Esophagus squamous epithelium (tissue), 4 donors: ENCODE measurements around the gene DCC.

Source experiments
- POLR2A ChIP-seq, 4 donors: fragments of 450-650 bp; IDR thresholded peaks; one replicate each; pipeline ENCODE4 v1.6.1; 2017; ENCODE audit warnings: antibody characterized with exemption in 4 of 4, mild to moderate bottlenecking in 4 of 4, moderate library complexity in 3 of 4
- TF ChIP-seq, protein P1 (sequence below), 6 experiments: fragments of 450-650 bp in 4 of 6; fragments of 200-600 bp in 2 of 6; sonication (generic) in 2 of 6; IDR thresholded peaks; one replicate each; pipeline ENCODE4 v1.5.1; 2016 to 2019; ENCODE audit warnings: antibody characterized with exemption in 6 of 6, mild to moderate bottlenecking in 4 of 6, moderate library complexity in 4 of 6

- TF ChIP-seq, protein P1, sequence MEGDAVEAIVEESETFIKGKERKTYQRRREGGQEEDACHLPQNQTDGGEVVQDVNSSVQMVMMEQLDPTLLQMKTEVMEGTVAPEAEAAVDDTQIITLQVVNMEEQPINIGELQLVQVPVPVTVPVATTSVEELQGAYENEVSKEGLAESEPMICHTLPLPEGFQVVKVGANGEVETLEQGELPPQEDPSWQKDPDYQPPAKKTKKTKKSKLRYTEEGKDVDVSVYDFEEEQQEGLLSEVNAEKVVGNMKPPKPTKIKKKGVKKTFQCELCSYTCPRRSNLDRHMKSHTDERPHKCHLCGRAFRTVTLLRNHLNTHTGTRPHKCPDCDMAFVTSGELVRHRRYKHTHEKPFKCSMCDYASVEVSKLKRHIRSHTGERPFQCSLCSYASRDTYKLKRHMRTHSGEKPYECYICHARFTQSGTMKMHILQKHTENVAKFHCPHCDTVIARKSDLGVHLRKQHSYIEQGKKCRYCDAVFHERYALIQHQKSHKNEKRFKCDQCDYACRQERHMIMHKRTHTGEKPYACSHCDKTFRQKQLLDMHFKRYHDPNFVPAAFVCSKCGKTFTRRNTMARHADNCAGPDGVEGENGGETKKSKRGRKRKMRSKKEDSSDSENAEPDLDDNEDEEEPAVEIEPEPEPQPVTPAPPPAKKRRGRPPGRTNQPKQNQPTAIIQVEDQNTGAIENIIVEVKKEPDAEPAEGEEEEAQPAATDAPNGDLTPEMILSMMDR (IDR thresholded peaks at IDR 0.05): no peak
- no peak for TF ChIP-seq POLR2A (IDR thresholded peaks at IDR 0.05)
Observed at GRCh38 chr18:53169346-53169745, 829.3 kb downstream of the DCC start.
